GM15510 (cell line): ENCODE results near the gene CAMK2N2.

Source experiments
- POLR2A ChIP-seq: IDR thresholded peaks from 3 replicates; pipeline ENCODE4 v1.6.1; 2011; ENCODE audit warnings: borderline replicate concordance; ENCODE audit not compliant: insufficient read length; ENCODE audit errors: extremely low read depth

The CAMK2N2 gene

GRCh38 chr3:184261270-184261853 is at the start of gene CAMK2N2:
CAMK2N2 (minus strand) TSS chr3:184261553; CDS start chr3:184261285, 268 bp downstream.
- no peak for TF ChIP-seq POLR2A

- no peak for TF ChIP-seq POLR2A
Observed at GRCh38 chr3:184308744-184309143, 47.4 kb upstream of the CAMK2N2 start.

- TF ChIP-seq POLR2A, result no peak
Observed at GRCh38 chr3:184307915-184308314, 46.6 kb upstream of the CAMK2N2 start.

GRCh38 chr3:184306341-184306972 is 45.1 kb upstream of the CAMK2N2 start:
- no peak for TF ChIP-seq POLR2A

GRCh38 chr3:184305577-184305976 is 44.2 kb upstream of the CAMK2N2 start:
- no peak for TF ChIP-seq POLR2A

- no peak for TF ChIP-seq POLR2A
Observed at GRCh38 chr3:184300378-184300720, 39.0 kb upstream of the CAMK2N2 start.

- TF ChIP-seq POLR2A, result no peak
Observed at GRCh38 chr3:184299488-184300377, 38.4 kb upstream of the CAMK2N2 start.

- peak; percentile 74 for TF ChIP-seq POLR2A
Observed at GRCh38 chr3:184298759-184299487, 37.6 kb upstream of the CAMK2N2 start, which contains the start of gene PSMD2. PSMD2 (plus strand) TSS chr3:184299241; CDS start chr3:184299267, 26 bp downstream.

- no peak for TF ChIP-seq POLR2A
Observed at GRCh38 chr3:184296616-184297015, 35.3 kb upstream of the CAMK2N2 start.

GRCh38 chr3:184295771-184296170 is 34.4 kb upstream of the CAMK2N2 start:
- TF ChIP-seq POLR2A, result no peak

- no peak for TF ChIP-seq POLR2A
Observed at GRCh38 chr3:184291738-184292445, 30.5 kb upstream of the CAMK2N2 start.

GRCh38 chr3:184291044-184291737 is 29.8 kb upstream of the CAMK2N2 start:
- TF ChIP-seq POLR2A, result no peak

- no peak for TF ChIP-seq POLR2A
Observed at GRCh38 chr3:184290331-184290730, 29.0 kb upstream of the CAMK2N2 start.

GRCh38 chr3:184289426-184289938 is 28.1 kb upstream of the CAMK2N2 start:
- TF ChIP-seq POLR2A, result no peak

GRCh38 chr3:184284696-184285095 is 23.3 kb upstream of the CAMK2N2 start:
- TF ChIP-seq POLR2A, result no peak
